Type B pancreatic cell (in vitro differentiated cells): ENCODE results near the gene CRNN. TPM values are rescaled to one million over a fixed set of nuclear protein-coding genes. Genes with fewer than 3 reads are reported as not detected.

Experiments
- DNase-seq: peaks from one replicate; pipeline ENCODE4 v3.0.0; 2021; ENCODE audit warnings: mixed read lengths; ENCODE audit not compliant: unreplicated experiment; ENCODE audit errors: extremely low spot score
- H3K27ac Mint-ChIP-seq: 2 replicates; pipeline ENCODE4 v1.8.0; 2021; ENCODE audit warnings: mild to moderate bottlenecking, mixed read lengths
- H3K27me3 Mint-ChIP-seq: 2 replicates; pipeline ENCODE4 v1.8.0; 2021; ENCODE audit warnings: mixed read lengths
- H3K36me3 Mint-ChIP-seq: 2 replicates; pipeline ENCODE4 v1.8.0; 2021; ENCODE audit warnings: mixed read lengths
- H3K4me1 Mint-ChIP-seq: one replicate; pipeline ENCODE4 v1.8.0; 2021; ENCODE audit warnings: mixed read lengths; ENCODE audit not compliant: unreplicated experiment
- H3K4me3 Mint-ChIP-seq: 2 replicates; pipeline ENCODE4 v1.8.0; 2021; ENCODE audit warnings: mild to moderate bottlenecking, mixed read lengths
- H3K9me3 Mint-ChIP-seq: 2 replicates; pipeline ENCODE4 v1.8.0; 2021; ENCODE audit warnings: mixed read lengths
- CTCF ChIP-seq: fragments of 200-600 bp; sonication (generic); conservative IDR thresholded peaks from 2 replicates; pipeline ENCODE4 v1.5.0; 2021; ENCODE audit warnings: antibody characterized with exemption, mild to moderate bottlenecking
- total RNA-seq: library from RNA; stranded (reverse); gene quantifications from 2 replicates; pipeline ENCODE4 v1.2.1, GENCODE V29; 2021; ENCODE audit warnings: low replicate concordance

Gene CRNN
- total RNA-seq, 1 donor from 2014 or later: not detected

DNA sequence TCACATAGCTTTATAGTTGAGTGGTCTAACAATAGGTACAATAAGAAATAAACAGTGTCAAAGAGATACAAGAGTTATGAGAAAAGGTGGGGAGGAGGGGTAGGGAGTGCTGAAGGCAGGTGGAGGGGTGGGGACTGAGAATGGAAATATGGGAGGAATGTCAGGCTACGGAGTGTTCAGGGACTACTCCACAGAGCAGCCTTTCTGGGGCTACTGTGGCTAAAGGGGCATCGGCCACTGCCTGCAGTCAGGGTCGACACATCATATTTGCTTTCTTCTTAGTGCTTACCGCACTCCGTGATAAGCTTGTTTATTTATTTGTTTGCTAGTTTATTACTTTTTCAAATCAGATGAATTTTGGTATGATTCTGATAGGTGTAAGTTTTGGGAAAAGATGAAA lies 34.4 kb upstream of the CRNN start:
- no peak for DNase-seq
- Mint-ChIP-seq H3K4me1 (no peaks in the 10 kb centered on the region), H3K9me3 (peaks cover under 1% of the 10 kb centered on the region), H3K27me3 (no peaks in the 10 kb centered on the region), H3K27ac (no peak overlapping the region), H3K36me3 (no peaks in the 10 kb centered on the region), H3K4me3 (no peak overlapping the region)
- TF ChIP-seq CTCF: no peak

GRCh38 chr1:152448095-152448494 lies 34.0 kb upstream of the CRNN start:
- Mint-ChIP-seq H3K36me3 (no peaks in the 10 kb centered on the region), H3K4me1 (no peaks in the 10 kb centered on the region), H3K9me3 (no peaks in the 10 kb centered on the region), H3K27ac (no peak overlapping the region), H3K27me3 (no peaks in the 10 kb centered on the region), H3K4me3 (no peak overlapping the region)
- no peak for DNase-seq
- TF ChIP-seq CTCF: no peak

DNA sequence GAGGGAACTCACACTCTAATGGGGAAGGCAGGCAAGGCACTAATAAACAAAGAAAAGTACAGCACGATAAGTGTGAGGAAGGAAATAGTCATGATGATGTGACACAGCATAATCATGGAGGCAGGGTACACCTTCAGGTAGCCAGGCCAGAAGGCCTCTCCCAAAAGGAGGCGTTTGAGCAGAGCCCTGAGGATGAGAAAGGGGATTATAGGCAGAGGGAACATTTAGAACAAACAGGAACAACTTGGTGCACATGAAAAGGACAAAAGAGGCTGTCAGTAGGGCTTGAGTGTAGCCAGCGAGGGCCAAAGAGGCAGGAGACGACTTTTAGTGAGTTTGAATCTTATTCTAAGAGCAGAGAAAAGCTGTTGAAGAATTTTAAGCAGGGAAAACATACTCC lies 33.4 kb upstream of the CRNN start:
- Mint-ChIP-seq H3K27me3 (no peaks in the 10 kb centered on the region), H3K4me3 (no peak overlapping the region), H3K4me1 (no peaks in the 10 kb centered on the region), H3K9me3 (no peaks in the 10 kb centered on the region), H3K36me3 (no peaks in the 10 kb centered on the region), H3K27ac (no peak overlapping the region)
- no peak for DNase-seq
- TF ChIP-seq CTCF: no peak

GRCh38 chr1:152444045-152444444 lies 30.0 kb upstream of the CRNN start:
- DNase-seq: no peak
- no peaks in the 10 kb centered on the region for H3K9me3 Mint-ChIP-seq
- TF ChIP-seq CTCF: no peak
- H3K27me3 Mint-ChIP-seq: no peaks in the 10 kb centered on the region
- no peaks in the 10 kb centered on the region for H3K36me3 Mint-ChIP-seq
- H3K27ac Mint-ChIP-seq: no peak overlapping the region
- no peaks in the 10 kb centered on the region for H3K4me1 Mint-ChIP-seq
- no peak overlapping the region for H3K4me3 Mint-ChIP-seq

DNA sequence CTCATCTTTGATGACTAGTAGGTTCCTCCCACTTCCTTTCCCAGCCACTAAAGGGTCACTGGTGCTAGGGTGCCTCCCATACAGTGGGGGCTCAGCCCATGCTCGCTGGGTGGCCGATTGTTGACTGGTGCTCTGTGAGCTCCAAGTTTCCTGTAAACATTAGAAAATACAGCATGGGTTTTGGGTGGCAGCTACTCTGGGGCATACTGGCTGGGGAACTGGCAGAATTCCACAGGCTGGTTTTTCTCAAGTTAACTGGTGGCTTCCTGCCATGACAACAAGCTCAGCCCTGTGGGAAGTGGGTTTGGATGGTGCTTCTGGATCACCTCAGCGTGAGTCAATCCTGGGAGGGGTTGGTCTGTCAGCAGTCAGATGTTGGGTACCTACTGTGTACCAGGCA lies 28.7 kb upstream of the CRNN start:
- Mint-ChIP-seq H3K9me3 (no peaks in the 10 kb centered on the region), H3K27me3 (no peaks in the 10 kb centered on the region), H3K4me1 (no peaks in the 10 kb centered on the region), H3K4me3 (no peak overlapping the region), H3K36me3 (no peaks in the 10 kb centered on the region), H3K27ac (no peak overlapping the region)
- DNase-seq: no peak
- no peak for TF ChIP-seq CTCF

- Mint-ChIP-seq H3K36me3 (no peaks in the 10 kb centered on the region), H3K4me3 (no peak overlapping the region), H3K9me3 (no peaks in the 10 kb centered on the region), H3K27ac (no peak overlapping the region), H3K4me1 (no peaks in the 10 kb centered on the region), H3K27me3 (no peaks in the 10 kb centered on the region)
- TF ChIP-seq CTCF: no peak
- no peak for DNase-seq
These were observed 28.2 kb upstream of the CRNN start for GRCh38 chr1:152442301-152442700.
